Fibroblast of skin of back (primary cell): Measurements from ENCODE around the gene CDC42EP1.
"Not testable (repeated sequence)": the region's sequence is repeated elsewhere in the genome, so short reads cannot be mapped to it uniquely, and the experiment has no call there.

Experiments used
- DNase-seq: peaks from one replicate; pipeline ENCODE4 v3.0.0-alpha.2; 2013

CDC42EP1 gene

DNA sequence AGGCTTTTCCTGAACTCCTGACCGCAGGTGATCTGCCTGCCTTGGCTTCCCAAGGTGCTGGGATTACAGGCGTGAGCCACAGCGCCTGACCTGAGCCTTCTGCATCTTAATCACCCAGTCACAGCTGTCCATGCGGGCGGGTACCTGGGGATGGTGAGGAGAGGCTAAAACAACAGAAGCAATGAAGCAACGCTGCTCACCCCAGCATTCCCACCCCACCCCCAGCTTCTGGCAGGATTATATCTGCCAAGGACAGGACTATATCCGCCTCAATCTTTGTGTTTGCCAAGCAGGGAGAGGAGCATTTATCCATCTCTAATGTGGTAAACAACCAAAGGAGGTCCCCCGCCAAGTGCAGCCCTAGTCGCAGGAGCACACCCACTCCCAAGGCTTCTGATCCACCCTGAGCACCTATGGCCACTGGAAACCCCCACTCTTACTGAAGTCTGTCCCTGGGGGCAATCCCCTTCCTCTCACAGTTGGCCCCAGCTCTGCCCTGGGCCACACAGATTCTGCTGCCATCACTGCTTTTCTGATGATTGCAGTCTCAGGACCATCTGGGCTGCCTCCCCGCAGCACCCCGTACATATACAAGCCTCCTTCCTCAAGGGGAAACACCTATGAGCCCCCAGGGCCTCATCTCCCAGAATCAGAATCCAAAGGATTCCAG, 28.4 kb downstream of the CDC42EP1 start:
- no peak for DNase-seq

DNA sequence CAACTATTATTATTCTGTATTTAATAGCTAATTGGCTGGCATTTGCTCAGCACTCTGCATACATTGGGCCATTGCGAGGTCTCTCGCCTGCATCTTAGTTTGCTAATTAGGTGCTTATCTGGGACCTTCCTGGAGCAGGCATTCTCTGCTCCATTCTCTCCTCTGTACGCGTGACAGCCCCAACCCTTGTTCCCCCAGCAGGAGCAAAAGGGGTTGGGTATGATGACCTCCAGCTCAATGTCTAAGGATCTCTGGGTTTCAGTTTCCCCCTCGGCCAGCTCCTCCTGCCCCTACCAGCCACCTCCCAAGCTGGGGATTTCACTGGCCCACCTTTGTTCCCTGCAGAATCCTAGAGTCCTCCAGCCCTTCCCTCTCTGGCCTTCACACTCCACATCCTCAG, 29.4 kb downstream of the CDC42EP1 start:
- no peak for DNase-seq

DNA sequence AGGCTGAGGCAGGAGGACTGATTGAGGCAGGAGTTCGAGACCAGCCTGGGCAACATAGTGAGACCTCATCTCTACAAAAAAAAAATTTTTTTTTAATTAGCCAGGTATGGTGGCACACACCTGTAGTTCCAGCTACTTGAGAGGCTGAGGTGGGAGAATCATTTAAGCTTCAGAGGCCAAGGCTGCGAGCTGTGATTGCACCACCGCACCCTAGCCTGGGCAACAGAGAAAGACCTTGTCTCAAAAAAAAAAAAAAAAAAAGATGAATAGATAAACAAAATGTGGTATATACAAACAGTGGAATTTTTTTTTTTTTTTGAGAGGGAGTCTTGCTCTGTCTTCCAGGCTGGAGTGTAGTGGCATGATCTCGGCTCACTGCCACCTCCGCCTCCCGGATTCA, 30.8 kb downstream of the CDC42EP1 start:
- DNase-seq, result not testable (repeated sequence)

DNA sequence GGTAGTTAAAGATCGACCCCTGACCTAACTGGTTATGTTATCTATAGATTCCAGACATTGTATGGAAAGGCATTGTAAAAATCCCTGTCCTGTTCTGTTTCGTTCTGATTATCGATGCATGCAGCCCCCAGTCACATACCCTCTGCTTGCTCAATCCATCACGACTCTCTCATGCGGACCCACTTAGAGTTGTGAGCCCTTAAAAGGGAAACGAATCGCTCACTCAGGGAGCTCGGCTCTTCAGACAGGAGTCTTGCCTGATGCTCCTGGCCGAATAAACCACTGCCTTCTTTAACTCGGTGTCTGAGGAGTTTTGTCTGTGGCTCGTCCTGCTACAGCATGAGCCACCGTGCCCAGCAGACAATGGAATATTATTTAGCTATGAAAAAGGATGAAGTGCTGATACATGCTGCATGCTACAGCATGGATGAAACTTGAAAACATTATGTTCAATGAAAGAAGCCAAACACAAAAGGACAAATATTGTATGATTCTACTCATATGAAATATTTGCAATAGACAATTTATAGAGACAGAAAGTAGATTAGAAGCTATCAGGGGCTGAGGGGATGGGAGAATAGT, 31.6 kb downstream of the CDC42EP1 start:
- DNase-seq, result no peak

DNA sequence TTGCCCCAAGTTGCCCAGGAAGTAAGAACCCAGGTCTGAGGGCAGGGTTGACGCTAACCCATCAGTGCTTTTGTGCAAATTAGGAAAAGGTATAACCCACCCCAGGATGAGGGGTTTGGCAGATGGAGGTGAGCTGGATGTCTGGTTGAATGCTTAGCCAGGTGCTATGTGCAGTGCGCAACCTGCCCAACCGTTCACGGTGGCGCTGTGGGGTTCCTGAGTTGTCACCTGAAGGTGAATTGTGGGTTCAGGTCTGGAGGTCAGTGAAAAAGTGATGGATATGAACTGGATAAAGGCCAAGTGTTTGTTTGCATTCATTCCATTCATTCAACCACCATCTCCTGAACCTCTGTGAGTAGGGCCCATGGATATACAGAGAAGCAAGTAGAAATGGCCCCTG, 34.0 kb downstream of the CDC42EP1 start:
- DNase-seq, result no peak

DNA sequence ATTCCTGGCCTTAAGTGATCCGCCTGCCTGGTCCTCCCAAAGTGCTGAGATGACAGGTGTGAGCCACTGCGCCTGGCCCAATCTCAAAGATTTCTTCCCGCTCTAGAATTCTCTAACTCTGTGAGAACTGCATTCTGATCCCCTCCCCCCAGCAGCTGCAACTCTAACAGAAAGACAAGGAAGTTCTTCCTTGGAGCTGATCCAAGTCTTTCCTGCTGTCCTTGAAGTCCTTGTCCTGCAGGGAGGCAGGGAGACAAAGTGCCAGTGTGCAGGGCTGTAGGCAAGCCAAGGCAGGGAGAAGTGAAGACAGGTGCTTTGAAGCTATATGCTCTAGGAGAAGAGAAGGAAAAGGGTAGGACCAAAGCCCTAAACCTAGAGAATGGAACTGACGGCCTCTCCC, 38.9 kb downstream of the CDC42EP1 start:
- DNase-seq, result peak; percentile 30

DNA sequence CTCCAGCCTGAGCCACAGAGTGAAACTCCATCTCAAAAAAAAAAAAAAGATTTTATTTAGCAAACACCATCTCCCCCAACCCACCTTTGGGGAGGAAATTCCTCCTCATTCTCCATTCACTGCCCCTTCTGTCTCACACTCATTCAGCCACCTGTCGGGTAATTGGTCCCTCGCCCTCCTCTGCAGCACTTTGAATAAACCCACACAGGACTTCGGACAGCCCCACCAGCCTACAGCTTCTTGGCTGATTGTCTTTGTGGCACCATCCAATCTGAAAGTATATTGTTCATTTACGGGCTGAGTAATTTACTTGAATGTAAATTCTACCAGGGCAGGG, 40.9 kb downstream of the CDC42EP1 start:
- no peak for DNase-seq

DNA sequence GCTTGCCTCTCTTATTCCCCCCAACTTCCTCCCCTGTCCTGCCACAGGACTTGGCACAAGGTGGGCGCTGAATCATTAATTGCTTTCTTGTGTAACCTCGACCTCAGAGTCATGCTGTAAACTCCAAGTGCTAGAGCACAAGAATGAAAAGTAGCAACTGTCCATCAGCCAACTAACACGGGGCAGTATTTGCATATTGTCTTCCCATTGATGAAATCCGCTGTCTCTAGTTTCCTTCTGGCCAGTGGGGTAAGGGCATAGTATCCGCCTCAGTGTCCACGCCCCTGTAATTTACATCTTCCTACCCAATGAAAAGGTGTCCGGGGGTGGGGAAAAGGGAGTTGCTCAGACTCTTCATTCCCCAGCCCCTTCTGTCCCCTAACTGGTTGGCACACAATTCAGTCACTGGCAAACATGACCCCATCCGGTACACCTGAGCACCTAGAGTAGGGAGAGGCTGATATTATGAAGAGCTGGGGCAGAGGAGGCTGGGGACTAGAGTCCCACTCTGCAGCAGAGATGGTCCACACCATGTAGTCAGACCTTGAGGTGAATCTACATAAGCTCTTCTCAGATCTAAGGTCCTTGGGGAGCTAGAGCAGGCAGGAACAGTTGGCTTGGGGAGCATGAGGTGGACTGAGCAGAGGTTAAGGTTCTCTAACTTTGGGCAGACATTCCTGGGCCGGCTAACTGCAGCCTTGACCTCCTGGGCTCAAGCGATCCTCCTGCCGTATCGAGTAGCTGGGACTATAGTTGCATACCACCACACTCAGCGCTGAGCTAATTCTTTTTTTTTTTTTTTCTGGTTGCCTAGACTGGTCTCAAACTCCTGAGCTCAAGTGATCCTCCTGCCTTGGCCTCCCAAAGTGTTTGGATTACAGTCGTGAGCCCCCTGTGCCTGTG, 41.5 kb downstream of the CDC42EP1 start:
- DNase-seq, result peak; percentile 31

DNA sequence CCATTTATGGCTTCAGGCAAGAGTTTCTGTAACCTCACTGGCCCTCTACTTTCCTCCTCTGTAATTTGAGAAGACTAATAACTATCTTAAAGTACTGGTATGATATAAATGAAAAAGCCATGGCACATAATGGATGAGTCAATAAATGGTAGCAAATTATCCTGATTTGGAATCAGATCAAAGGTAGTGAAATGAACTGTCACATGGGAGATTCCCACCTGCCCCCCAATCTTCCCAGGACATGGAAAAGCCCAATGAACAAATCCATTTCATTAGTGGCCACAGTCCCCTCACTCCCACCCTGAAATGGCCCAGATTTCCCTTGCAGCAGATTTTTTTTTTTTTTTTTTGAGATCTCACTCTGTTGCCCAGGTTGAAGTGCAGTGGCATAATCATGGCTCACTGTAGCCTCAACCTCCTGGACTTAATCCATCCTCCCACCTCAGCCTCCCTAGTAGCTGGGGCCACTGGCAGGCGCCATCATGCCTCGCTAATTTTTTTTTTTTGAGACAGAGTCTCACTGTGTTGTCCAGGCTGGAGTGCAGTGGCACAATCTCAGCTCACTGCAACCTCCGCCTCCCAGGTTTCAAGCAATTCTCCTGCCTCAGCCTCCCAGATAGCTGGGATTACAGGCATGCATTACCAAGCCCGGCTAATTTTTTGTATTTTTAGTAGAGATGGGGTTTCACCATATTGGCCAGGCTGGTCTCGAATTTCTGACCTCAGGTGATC, 42.4 kb downstream of the CDC42EP1 start:
- not testable (repeated sequence) for DNase-seq

DNA sequence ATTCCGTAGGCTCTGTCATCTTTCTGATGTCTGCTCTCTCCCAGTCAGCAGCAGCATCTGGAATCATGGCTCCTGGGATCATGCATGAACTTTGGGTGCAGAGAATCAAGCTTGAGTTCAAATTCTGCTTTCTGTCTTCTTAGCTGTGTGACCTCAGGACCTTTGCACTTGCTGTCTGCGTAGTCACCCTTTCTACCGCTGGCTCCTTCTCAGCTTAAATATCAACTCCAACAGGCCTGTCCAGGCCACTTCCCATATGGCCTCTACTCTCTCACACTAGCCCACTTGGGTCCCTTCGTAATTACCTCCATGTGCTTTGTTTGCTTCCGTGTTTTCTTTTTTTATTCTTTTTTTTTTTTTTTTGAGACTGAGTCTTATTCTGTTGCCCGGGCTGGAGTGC, 43.8 kb downstream of the CDC42EP1 start:
- DNase-seq, result no peak

DNA sequence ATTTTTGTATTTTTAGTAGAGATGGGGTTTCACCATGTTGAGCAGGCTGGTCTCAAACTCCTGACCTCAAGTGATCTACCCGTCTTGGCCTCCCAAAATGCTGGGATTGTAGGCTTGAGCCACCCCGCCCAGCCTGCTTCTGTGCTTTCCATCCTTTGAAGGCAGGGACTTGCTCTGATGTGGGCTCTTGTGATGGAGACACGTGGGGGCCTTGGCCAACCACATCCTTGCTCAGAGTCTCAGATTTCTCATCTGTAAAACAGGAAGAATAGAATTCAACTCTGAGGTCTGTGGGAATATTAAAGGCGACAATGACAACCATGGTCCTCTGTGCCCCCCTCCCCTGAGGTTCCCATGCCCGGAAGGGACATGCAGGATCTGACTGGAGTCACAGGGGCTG, 44.6 kb downstream of the CDC42EP1 start:
- no peak for DNase-seq

DNA sequence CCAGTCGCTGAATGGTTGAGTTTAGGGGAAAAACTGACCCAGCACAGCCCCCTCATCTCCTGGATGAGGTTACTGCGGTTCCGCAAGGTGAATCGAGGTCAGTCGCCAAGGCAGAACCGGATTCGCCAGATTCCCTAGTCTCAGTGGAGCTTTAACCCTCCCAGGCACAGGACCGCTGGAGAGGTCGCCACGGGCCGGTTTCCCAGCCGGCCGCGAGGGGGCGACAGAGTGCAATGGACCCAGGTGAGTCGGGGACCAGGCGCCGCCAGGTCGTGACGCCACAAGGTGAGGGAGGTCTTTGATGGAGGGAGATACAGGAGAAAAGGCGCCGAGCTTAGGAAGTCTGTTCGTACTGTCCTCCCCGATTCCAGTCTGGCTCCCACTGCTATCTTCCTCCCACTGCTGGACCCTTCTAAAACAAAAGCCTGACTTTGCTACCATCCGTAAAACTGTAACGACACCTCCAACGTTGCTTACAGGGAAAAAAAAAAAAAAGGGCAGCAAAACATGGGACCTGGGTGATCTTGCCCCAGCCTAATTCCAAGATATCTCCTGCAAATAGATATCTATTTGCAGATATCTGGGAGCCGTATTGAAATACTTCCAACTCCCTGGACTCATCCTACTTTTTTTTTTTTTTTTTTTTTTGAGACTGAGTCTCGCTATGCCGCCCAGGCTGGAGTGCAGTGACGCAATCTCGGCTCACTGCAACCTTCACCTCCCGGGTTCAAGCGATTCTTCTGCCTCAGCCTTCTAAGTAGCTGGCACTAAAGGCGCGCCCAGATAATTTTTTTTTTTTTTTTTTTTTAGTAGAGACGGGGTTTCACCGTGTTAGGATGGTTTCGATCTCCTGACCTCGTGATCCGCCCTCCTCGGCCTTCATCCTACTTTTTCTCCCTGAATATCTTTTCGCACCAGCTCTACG, 47.0 kb downstream of the CDC42EP1 start:
- peak; percentile 54 for DNase-seq

DNA sequence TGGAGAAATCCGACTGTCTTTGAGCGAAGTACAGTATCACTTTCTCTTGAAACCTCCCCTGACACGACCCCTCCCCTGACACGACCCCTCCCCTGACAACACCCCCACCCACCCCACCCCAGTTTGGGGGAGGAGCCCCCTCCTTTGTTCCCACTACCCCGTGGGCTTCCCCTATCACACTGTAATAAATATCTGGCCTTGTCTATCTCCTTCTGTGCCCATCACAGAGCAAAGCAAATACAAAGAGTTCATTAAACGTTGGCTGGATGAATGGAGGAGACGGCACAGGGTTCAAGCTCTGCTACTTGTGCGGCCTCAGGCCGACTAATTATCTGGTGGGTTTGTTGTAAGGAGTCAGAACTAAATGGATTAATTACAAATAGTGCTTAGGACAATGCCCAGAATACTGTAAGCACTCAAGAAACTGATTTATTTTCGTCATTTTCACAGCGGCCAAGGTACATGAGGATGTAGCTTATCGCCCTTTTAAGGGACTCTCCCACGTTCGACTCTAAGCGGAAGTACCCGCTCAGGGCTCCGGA, 47.7 kb downstream of the CDC42EP1 start:
- DNase-seq, result no peak

DNA sequence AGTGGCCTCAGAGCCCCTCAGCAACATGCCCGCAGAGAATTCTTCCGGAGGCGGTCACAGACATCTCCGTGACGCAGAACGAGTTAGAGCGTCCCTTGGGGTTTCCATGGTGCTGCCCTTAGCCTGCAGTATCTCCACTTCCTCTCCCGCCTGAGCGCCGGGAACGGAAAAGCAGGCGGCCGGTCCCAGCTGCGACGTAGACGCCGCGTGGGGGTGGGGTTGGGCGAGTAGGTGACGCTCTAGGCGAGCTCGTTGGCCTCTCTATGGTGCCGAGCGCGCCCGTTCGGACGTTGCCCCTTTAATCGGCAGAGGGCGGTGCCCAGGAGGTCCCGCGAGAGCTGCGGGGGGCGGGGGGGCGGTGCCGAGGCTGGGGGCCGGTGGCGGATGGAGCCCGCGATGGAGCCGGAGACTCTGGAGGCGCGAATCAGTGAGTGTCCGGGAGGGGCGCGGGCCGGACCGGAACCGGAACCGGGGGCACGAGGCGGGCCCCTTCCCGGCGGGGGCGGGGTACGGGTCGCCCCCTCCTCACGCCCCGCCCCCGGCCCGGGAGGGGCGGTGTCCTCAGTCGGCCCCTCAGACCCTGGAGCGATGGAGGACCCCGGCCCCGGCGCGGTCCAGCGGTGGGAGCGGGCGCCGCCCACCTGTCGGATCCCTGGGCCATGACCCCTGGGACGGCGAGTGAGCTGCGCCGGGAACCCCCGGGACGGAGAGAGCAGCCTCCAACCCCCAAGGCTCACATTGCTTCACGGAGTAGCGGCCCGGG, 48.4 kb downstream of the CDC42EP1 start, which contains the start of gene GGA1:
Gene GGA1, plus strand, starts transcription at position 358 of the 763 bp plus-strand sequence. Its CDS starts 27 bp downstream, at position 385.
- peak; percentile 98 for DNase-seq

DNA sequence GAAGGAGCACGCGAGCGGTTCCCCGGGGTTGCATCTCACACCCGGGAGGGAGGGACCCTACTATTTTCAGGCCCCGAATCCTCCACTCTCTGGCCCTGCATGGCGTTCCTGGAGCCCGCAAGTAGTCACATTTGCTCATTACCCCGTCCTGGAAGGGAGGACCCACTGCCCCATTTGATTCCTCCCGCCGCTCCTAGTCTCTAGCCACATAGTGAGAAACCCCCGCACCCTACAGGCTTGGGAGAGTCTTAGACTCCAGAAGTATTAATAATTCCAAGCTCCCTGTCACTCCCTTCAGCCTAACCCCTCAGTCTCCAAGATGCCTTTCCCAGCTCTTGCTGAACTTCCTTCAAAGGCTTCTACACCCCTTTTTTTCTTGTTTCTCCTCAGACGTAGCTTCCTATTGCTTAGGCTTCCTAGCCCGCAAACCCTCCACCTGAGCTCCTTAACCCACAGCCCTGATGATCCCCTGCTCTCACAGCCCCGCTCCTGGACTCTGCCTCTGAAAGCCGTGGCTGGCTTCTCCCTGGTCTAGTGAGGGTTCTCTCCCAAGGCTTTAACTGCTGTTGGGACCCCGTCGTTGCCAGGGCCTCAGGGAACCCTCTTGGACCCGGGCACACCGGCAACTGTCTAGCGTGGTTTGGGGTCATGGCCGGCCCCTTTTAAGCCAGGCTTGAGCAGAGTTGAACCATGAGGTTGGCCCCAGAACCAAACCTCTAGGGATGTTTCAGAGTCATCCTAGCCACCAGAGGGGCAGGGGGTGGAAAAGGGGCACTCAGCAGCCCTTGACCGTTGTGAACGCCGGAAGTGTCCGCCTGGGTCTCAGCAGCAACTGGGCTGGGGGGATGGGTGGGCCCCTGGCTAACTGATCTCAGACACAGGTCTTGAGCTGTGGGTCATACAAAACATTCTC, 49.2 kb downstream of the CDC42EP1 start:
- DNase-seq, result peak; percentile 26

DNA sequence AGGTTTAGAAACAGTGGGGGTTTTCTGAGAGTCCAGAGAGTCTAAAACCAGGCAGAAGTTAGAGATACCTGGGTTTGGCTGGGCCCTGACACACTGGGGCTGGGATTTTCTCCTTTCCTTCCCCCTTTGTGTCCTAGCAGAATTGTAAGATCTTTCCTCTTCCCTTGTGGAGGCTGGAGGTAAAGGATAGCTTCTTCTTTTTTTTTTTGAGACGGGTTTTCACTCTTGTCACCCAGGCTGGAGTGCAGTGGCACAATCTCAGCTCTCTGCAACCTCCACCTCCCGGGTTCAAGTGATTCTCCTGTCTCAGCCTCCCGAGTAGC, 49.8 kb downstream of the CDC42EP1 start:
- not testable (repeated sequence) for DNase-seq

DNA sequence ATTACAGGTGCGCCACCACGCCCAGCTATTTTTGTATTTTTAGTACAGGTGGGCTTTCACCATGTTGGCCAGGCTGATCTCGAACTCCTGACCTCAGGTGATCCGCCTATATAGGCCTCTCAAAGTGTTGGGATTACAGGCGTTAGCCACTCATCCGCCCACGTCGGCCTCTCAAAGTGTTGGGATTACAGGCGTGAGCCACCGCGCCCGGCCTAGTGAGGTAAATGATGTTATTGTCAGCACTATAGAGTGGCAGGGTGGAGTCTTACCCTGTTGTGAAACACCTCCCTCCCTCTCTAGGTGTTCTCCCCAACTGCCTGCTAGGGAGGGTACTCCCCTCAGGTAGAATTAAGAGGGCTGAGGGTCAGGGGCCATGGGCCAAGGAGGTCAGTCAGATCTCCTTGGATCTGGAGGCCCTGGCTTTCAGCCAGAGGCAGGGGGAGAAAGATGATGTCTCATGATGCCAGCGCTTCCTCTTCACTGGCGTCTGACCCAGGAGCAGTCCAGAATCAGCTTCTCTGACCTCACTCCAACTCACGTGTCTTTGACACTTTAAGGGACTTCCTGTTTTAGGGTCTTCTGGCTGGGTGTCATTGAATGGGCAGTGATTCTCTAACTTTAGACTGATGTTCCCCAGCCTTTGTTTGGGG, 50.3 kb downstream of the CDC42EP1 start:
- DNase-seq, result no peak

DNA sequence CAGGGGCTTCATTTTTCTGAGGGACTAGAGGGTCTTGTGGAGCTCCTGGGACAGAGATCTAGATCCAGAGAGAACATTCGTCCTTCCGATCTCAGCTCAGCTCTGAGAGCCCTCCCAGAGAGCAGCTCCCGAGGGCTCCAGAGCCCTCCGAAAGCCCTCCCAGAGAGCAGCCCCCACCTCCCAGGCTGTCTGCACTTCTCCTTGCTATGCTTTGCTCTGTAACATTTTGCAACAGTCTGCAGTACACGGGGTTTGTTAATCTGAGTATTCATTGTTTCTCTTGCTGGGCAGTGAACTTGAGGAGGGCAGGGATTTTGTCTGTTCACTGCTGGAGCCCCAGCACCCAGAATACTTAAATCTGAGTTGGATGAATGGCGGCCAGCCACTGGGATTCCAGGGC, 50.9 kb downstream of the CDC42EP1 start:
- DNase-seq, result no peak
